Thyroid gland (tissue), 4 donors: ENCODE measurements around the gene PTPN14. TPM values are rescaled to one million over a fixed set of nuclear protein-coding genes. Genes with fewer than 3 reads are reported as not detected.

Experiments
- DNase-seq, 2 donors: peaks; one replicate each; pipeline ENCODE4 v3.0.0-alpha.2; 2019
- H3K27ac ChIP-seq, 3 donors: fragments of 200-600 bp; sonication (generic); 1 replicate in 2 of 3; 2 replicates in 1 of 3; pipeline ENCODE4 v1.5.1; 2016 to 2019; ENCODE audit warnings: mild to moderate bottlenecking in 1 of 3, moderate library complexity in 1 of 3
- H3K27me3 ChIP-seq: fragments of 200-600 bp; sonication (generic); one replicate; pipeline ENCODE4 v1.5.1; 2019
- H3K36me3 ChIP-seq, 2 donors: fragments of 200-600 bp; sonication (generic); one replicate each; pipeline ENCODE4 v1.5.1; 2016 to 2019
- H3K4me1 ChIP-seq, 2 donors: fragments of 200-600 bp; sonication (generic); one replicate each; pipeline ENCODE4 v1.5.1; 2017 to 2019
- H3K4me3 ChIP-seq, 3 donors: fragments of 200-600 bp; sonication (generic); replicated peaks in 1 of 3; 1 replicate in 2 of 3; 2 replicates in 1 of 3; pipeline ENCODE4 v1.5.1; 2016; ENCODE audit warnings: mild to moderate bottlenecking in 1 of 3
- H3K9me3 ChIP-seq: fragments of 200-600 bp; sonication (generic); one replicate; pipeline ENCODE4 v1.5.1; 2017
- POLR2A ChIP-seq, 2 donors: fragments of 450-650 bp; IDR thresholded peaks; one replicate each; pipeline ENCODE4 v1.6.1; 2017; ENCODE audit warnings: antibody characterized with exemption in 2 of 2, mild to moderate bottlenecking in 2 of 2, moderate library complexity in 1 of 2
- WGBS, 2 donors: methylation state at CpG; one replicate each; pipeline ENCODE4 v1.1.5; 2017; 5-methylcytosine and 5-hydroxymethylcytosine counted together
- intact Hi-C: fragments of 100-400 bp; cut with DNase I; formaldehyde crosslinking; loops from one replicate; pipeline ENCODE4 v1.15.1; 2023
- total RNA-seq, 4 donors: library from RNA; depleted of rRNA; stranded (reverse); fragments of >200 nt; gene quantifications; one replicate each; pipeline ENCODE4 v1.2.3, GENCODE V29; 2016
- TF ChIP-seq, protein P1 (sequence below), 6 experiments: fragments of 200-600 bp in 3 of 6; fragments of 450-650 bp in 3 of 6; sonication (generic) in 3 of 6; IDR thresholded peaks; one replicate each; pipeline ENCODE4 v1.5.1; 2016 to 2019; ENCODE audit warnings: antibody characterized with exemption in 6 of 6, mild to moderate bottlenecking in 2 of 6, inconsistent platforms in 1 of 6, moderate library complexity in 1 of 6

Gene PTPN14
- total RNA-seq, 4 donors from 2014 or later: 28.1 to 33.4 (median 31.8) TPM

DNA sequence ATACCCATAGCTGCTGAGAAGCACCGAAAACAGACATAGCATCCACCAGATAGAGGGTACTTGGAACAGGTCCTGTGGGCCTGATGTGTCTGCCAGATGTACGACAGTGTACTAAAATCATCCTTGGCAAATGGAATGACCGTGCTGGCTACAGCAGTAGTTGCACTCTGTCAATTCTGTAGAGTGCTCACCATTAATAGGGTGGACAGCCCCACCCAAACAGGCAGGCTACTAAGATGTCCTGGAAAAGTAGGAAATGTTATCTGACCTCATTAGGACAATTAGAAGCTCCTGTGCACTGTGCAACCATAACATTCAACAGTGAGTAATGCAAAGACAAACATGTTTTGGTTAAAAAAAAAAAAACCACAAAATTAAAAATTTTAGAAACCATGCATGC, 106.2 kb downstream of the PTPN14 start:
- intact Hi-C loops: no loop called here

DNA sequence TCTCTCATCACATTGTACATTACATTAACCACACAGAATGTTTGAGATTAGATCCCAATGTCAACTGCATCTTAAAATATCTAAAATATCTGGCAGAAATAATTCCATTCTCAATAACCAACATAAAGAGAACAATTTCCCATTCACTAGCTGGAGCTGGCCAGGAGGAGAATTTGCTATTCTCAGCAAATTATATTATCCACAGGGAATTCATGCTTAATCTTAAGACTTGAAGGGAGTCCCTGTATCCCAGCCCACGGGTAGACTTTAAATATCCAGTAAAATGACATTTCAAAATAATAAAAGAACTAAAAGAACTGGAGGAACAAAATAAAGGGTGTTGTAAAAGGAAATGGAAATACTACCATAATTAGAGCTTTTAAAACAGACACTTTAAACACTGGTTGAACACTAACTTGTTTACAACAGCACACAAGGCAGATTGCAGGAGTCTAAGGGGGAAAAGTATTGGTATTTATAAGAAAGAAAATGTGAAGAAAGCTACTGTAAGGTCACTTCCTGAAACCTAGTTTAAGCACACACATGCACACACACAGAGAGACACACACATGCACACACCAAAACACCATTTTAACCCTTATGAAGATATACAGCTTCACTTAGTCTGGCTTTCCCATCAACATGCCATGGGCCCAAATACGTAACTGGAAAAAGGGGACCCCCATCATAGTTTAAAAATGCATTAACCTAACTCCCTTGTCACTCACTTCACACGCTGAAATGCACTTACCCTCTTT, 107.0 kb downstream of the PTPN14 start:
- intact Hi-C loops: no loop called here
- DNase-seq: no peak
- Histone ChIP-seq H3K4me1 (peaks cover 0 to 10% of the 10 kb centered on the region in 2 donors), H3K4me3 (no peak overlapping the region), H3K27me3 (no peaks in the 10 kb centered on the region), H3K9me3 (no peaks in the 10 kb centered on the region), H3K36me3 (no peaks in the 10 kb centered on the region), H3K27ac (no peak overlapping the region)
- WGBS, 2 donors: 86% methylated on average over 3 of the region's 3 CpGs
- TF ChIP-seq, protein P1, sequence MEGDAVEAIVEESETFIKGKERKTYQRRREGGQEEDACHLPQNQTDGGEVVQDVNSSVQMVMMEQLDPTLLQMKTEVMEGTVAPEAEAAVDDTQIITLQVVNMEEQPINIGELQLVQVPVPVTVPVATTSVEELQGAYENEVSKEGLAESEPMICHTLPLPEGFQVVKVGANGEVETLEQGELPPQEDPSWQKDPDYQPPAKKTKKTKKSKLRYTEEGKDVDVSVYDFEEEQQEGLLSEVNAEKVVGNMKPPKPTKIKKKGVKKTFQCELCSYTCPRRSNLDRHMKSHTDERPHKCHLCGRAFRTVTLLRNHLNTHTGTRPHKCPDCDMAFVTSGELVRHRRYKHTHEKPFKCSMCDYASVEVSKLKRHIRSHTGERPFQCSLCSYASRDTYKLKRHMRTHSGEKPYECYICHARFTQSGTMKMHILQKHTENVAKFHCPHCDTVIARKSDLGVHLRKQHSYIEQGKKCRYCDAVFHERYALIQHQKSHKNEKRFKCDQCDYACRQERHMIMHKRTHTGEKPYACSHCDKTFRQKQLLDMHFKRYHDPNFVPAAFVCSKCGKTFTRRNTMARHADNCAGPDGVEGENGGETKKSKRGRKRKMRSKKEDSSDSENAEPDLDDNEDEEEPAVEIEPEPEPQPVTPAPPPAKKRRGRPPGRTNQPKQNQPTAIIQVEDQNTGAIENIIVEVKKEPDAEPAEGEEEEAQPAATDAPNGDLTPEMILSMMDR (IDR thresholded peaks at IDR 0.05): no peak
- TF ChIP-seq POLR2A (IDR thresholded peaks at IDR 0.05): no peak

More for the DNA sequence above, 106.2 kb downstream of the PTPN14 start:
- H3K4me3 ChIP-seq: no peak overlapping the region
- H3K27me3 ChIP-seq: no peaks in the 10 kb centered on the region
- DNase-seq: no peak
- no peaks in the 10 kb centered on the region for H3K9me3 ChIP-seq
- H3K4me1 ChIP-seq: peaks cover 0 to 10% of the 10 kb centered on the region in 2 donors
- no peak for TF ChIP-seq POLR2A (IDR thresholded peaks at IDR 0.05)
- no peak overlapping the region for H3K27ac ChIP-seq
- WGBS, 2 donors: 79 to 100% methylated on average over 3 of the region's 3 CpGs
- no peaks in the 10 kb centered on the region for H3K36me3 ChIP-seq

DNA sequence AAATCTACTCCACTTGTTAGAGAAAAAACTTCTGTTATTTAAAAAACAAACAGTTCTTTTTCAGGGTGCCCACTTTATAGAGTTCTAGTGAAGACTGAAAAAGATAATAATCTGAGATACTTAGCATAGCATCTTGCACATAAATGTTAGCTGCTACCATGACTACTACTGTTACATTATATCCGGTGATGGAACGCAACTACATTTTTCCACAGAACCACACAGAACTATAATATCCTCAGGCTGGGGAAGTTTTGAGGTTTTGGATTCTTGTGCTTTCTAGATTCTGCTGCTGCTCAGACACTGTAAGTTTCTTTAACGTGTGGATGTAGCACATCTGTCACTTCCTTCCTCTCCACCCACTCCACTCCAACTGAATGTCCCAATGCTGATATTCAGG, 110.3 kb downstream of the PTPN14 start:
- no peak overlapping the region for H3K27ac ChIP-seq
- H3K4me3 ChIP-seq: no peak overlapping the region
- 86 to 90% methylated on average over 3 of the region's 3 CpGs for WGBS, 2 donors
- DNase-seq: no peak
- H3K9me3 ChIP-seq: no peaks in the 10 kb centered on the region
- H3K36me3 ChIP-seq: no peaks in the 10 kb centered on the region
- TF ChIP-seq, protein P1 (IDR thresholded peaks at IDR 0.05): no peak
- TF ChIP-seq POLR2A (IDR thresholded peaks at IDR 0.05): no peak
- no peaks in the 10 kb centered on the region for H3K27me3 ChIP-seq
- H3K4me1 ChIP-seq: peaks cover 0 to 10% of the 10 kb centered on the region in 2 donors
- intact Hi-C loops: no loop called here

DNA sequence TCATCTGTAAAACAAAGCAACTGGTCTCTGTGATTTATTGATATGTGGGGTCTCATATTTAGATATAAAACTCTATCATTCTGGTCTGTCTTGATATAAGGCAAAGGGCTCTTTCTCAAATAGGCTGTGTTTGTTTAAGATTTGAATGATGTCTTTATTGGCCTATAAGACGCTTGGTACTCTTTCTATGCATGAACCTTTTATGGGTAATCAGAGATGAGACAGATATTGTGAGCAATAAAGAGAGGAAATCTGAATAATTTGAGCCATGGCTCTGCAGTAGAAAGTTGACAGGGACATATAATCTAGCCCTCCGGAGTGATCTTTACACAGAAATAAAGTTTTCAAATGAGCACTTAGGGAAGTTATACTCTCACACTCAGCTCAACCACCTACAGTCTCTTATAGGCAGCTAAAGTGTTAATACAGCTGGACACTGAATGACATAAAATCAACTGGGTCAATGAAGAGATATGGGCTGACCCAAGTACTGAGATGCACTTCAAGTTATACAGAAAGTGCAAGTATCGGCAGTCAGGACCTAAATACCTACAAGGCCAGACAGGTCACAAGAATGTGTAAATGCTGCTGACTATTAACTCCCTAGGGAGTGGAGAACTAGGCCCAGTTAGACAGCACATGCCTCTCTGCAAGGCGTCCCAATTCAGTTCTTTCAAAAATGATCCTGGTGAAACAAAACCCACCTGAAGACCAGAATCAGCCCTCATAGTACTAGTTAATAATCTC, 111.0 kb downstream of the PTPN14 start:
- H3K27me3 ChIP-seq: no peaks in the 10 kb centered on the region
- H3K36me3 ChIP-seq: no peaks in the 10 kb centered on the region
- H3K27ac ChIP-seq: no peak overlapping the region
- DNase-seq: no peak
- H3K4me3 ChIP-seq: no peak overlapping the region
- intact Hi-C loops: no loop called here
- no peak for TF ChIP-seq POLR2A (IDR thresholded peaks at IDR 0.05)
- TF ChIP-seq, protein P1 (IDR thresholded peaks at IDR 0.05): no peak
- H3K9me3 ChIP-seq: no peaks in the 10 kb centered on the region
- 90 to 96% methylated on average over 4 of the region's 4 CpGs for WGBS, 2 donors
- H3K4me1 ChIP-seq: peaks cover 0 to 4% of the 10 kb centered on the region in 2 donors

DNA sequence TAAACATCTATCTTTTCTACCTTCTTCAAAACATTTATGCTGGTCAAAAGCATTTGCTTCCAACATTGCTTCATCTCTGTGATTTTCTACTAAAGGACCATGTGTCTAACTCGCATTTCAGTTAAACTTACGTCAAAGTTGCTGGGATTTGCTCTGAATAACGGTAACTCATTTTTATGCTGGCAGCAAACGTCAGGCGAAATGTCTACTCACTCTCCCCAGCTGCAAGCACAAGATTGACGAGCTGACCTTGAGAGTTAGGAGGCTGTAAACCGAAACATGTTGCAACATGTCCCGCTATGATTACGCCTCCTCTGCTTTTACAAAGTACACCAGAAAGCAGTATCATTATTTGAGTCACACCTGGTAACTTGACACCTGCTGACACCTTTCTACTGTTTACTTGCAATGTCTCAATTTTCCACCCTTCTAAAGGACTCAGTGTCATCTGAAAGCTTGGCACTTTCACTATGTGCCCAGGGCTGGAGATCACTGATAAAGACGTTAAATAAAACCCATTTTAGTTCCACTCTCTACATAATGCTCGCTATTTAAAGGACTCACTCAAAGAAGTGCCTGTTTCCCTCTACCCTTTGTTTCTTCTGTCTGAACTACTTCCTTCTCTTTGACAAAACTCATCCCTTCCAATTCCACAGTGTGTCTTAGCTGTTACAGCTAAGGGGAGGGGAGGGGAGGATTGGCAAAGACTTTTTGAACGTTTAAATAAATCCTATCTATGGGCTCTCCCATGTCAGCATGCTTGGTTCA, 111.9 kb downstream of the PTPN14 start:
- WGBS, 2 donors: 78% methylated on average over 12 of the region's 12 CpGs
- Histone ChIP-seq H3K36me3 (no peaks in the 10 kb centered on the region), H3K4me1 (no peaks in the 10 kb centered on the region), H3K27ac (no peak overlapping the region), H3K4me3 (no peak overlapping the region), H3K27me3 (no peaks in the 10 kb centered on the region), H3K9me3 (no peaks in the 10 kb centered on the region)
- intact Hi-C loops: no loop called here
- no peak for TF ChIP-seq POLR2A (IDR thresholded peaks at IDR 0.05)
- TF ChIP-seq, protein P1 (IDR thresholded peaks at IDR 0.05): no peak
- no peak for DNase-seq
